RKO (cell line): Measurements from ENCODE around the gene KRTAP22-2.

Source experiments
- DNase-seq: peaks from one replicate; pipeline ENCODE4 v3.0.0-alpha.2; 2016; ENCODE audit warnings: low spot score

KRTAP22-2 gene

DNA sequence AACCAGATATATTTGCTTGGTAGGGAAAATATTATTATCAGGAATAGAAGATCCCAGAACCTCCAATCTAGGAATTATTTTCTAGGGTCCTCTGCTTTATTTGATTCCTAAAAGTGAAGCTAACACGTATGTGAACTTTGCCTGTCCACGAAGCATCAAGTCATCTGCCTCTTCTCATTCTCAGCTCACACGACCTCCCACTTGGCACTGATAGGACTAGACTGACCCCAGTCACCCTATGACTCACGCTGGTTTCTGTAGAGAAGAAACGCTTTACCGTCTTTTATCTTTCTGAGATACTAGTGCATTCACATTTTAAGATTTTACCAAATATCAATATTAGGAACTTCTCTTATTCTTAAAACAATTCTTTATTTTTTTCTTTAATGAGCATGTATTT lies 27.1 kb downstream of the KRTAP22-2 start:
- DNase-seq = no peak

DNA sequence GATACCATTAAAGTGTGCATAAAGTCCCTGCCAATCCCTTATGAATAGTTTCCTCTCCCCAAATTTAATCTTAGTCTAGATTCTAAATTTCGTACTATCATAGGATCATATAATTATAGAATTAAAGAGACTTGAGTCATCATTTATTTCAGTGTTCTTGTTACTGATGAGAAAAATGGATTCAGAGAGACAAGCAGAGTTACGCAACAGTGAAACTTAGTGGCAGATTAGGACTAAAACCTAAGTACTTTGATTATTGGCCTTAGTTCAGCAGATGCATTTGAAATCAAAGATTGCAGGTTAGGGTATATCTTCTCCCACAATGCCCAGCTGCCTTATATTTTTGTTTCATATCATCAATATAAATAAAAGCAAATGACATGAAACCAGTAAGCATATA lies 28.2 kb downstream of the KRTAP22-2 start:
- DNase-seq = no peak

DNA sequence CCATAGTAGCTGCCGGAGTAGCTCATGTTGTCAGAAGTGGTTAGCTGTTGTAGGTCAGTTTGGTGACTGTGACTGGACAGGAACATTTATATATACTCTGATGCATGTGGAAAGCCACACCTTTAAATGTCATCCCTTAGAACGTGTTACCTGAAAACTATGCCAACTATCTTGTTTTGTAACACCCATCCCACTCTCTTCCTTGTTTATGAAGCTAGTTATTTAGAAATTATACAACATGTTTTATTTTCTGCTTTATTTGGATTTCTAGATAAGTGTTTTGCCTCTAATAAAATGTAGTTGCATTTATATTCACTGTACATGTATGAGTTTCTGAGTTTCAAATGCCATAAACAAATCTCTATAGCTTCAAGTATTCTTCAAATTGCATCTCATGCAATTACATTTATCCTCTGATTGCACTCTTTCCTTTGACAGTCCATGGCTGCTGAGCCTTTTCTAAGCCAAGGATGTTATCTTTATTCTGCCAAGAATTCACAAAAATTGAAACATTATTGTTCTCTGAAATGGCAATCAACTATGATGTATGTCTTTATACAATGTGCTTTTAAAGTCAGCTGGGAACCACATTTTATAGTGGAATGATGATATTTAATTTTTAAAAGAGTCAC lies 28.8 kb downstream of the KRTAP22-2 start, which contains the start of gene KRTAP19-7:
KRTAP19-7 (minus strand) TSS at position 51 of the 632 bp plus-strand sequence; CDS start at position 26, 25 bp downstream.
- no peak for DNase-seq

DNA sequence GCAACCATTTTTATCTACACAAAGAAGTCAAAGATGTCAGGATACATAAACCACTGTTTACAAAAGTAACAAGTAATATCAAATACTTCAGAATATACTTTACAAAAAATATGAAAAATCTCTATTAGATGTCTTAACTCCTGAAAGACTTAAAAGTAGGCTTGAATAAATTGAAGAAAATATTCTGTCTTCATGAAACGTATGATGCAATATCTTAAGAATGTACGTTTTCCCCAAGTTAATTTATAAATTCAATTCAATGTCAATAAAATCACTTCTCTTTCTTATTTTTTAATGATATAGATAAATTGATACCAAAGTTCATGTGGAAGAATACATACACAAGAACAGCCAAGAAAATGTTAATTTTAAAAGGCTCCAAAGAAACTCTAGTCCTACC lies 35.1 kb downstream of the KRTAP22-2 start:
- DNase-seq = no peak

DNA sequence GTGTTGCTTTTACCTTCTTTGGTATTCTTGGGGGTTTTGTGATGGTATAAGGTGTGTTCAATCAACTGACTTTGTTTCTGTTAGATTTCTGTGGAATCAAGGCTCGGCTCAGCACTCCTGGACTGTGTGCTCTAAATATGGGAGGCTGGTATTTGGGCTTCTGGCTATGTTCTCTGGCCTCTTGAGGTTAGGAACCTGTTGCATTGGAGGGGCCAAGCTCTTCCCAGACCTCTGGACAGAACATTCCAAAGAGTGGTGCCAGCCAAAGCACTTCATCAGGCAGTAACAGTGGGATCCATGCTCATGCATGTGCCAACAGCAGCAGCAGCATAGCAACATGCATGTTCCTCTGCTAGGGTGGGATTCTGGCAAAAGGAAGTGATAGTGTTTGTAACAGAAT lies 37.4 kb downstream of the KRTAP22-2 start:
- DNase-seq = no peak

DNA sequence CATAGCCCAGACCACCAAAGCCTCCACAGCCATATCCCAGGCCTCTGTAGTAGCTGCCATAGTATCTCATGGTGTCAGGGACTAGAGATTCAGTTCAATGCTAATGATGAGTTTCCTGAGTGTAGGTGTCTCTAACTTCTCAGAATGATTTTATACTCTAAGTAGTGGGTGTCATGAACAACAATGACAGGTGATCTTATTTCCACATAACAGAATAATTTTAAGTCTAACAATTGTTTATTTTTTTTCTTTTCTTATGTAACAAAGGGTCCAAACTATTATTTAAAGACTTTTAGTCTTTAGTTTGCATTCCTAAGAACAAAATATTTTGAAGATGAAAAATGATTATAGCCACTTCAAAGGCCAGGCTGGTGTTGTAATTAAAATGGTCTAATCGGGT lies 48.4 kb downstream of the KRTAP22-2 start, which contains the start of gene KRTAP19-6:
KRTAP19-6 (minus strand) TSS at position 101 of the 400 bp plus-strand sequence; CDS start at position 70, 31 bp downstream.
- no peak for DNase-seq
